ENCODE results near the gene CRIP3.

DNA sequence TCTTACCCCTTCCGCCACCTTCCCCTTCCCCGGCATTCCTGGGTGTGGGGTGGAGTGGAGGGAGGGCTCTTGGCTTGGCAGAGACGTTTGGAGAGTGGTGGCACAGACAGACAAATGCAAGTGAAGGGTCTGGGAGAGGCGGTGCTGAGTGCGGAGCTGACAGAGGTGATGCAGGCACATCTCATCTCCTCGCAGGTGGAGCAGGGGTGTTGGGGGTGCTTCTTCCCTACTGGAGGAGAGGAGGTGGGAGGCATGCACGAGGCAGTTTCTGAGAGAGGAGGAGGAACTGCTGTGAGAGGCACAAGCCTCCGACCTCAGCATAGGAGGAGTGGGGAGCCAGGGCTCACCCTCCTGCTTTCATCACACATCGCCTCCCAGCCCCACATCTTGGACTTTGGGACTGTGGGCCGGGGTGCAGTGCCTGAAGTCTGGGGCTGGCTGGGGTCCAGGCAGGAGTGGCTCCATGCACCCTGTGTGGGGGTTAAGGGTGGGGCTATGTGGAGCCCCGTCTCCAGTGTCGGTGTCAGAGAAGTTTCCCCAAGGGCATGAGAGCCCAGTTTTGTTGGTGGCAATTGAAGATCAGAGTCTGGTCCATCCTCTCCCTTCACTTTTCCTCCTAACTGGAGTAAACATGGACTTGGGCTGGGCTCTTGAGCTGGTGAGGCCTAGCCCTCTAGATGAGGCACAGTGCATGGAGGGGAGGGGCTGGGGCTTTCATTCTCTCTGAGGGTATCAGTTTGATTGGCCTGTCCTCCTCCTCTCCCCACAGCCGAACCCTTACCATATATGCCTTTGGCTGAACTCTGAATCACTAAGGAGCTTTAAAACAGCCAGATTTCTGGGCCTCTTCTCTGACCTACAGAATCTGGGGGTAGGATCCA is 30.7 kb downstream of the CRIP3 start:
- TF ChIP-seq, protein P1, sequence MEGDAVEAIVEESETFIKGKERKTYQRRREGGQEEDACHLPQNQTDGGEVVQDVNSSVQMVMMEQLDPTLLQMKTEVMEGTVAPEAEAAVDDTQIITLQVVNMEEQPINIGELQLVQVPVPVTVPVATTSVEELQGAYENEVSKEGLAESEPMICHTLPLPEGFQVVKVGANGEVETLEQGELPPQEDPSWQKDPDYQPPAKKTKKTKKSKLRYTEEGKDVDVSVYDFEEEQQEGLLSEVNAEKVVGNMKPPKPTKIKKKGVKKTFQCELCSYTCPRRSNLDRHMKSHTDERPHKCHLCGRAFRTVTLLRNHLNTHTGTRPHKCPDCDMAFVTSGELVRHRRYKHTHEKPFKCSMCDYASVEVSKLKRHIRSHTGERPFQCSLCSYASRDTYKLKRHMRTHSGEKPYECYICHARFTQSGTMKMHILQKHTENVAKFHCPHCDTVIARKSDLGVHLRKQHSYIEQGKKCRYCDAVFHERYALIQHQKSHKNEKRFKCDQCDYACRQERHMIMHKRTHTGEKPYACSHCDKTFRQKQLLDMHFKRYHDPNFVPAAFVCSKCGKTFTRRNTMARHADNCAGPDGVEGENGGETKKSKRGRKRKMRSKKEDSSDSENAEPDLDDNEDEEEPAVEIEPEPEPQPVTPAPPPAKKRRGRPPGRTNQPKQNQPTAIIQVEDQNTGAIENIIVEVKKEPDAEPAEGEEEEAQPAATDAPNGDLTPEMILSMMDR (IDR thresholded peaks at IDR 0.05) = no peak
- TF ChIP-seq EP300 (IDR thresholded peaks at IDR 0.05) = no peak
